Astrocyte of the cerebellum (primary cell): ENCODE results near the gene TMEM131.

Experiments
- DNase-seq: peaks from one replicate; pipeline ENCODE4 v3.0.0-alpha.2; 2011; ENCODE audit warnings: low read depth
- H3K4me3 ChIP-seq: 2 replicates; pipeline ENCODE4 v1.5.1; 2011; ENCODE audit warnings: mild to moderate bottlenecking, low read depth, low read length, moderate library complexity
- in situ Hi-C: cut with HindIII; loops from 2 replicates; pipeline ENCODE4 v1.10.0; 2017; ENCODE audit warnings: low sequenced_read_pairs
- TF ChIP-seq, protein P1 (sequence below): IDR thresholded peaks from 2 replicates; pipeline ENCODE4 v1.5.1; 2012; ENCODE audit warnings: low read length, low read depth, moderate library complexity, mild to moderate bottlenecking; ENCODE audit errors: missing control alignments

The TMEM131 gene

DNA sequence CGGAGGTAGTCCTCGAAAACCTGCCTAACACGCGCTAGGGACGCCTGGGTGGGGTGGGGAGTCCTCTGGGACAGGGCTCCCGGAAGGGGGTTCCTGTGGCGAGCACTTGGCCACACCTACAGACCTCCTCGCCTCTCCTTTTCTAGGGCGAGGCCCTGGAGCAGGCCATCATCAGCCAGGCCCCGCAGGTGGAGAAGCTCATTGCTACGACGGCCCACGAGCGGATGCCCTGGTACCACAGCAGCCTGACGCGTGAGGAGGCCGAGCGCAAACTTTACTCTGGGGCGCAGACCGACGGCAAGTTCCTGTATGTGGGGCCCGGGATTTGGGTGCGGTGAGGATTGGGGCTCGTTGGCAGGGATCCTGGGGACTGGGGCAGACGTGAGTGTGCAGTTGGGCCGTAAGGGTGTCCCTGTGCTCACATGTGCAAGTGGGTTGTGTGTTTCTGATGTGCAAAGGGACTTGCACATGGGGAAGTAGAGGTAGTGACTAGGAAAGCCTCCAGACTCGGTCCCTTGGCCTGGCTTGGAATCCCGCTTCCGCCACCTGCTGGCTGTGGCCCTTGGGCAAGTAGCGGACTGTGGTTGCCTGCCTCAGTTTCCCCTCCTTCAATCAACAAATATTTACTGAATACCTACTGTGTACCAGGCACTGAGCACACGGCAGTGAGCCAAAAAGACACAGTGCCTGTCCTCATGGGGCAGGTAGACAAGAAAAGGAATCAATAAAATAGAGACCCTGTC lies 270.6 kb downstream of the TMEM131 start:
- H3K4me3 ChIP-seq, result no peak overlapping the region
- DNase-seq, result no peak
- TF ChIP-seq, protein P1, sequence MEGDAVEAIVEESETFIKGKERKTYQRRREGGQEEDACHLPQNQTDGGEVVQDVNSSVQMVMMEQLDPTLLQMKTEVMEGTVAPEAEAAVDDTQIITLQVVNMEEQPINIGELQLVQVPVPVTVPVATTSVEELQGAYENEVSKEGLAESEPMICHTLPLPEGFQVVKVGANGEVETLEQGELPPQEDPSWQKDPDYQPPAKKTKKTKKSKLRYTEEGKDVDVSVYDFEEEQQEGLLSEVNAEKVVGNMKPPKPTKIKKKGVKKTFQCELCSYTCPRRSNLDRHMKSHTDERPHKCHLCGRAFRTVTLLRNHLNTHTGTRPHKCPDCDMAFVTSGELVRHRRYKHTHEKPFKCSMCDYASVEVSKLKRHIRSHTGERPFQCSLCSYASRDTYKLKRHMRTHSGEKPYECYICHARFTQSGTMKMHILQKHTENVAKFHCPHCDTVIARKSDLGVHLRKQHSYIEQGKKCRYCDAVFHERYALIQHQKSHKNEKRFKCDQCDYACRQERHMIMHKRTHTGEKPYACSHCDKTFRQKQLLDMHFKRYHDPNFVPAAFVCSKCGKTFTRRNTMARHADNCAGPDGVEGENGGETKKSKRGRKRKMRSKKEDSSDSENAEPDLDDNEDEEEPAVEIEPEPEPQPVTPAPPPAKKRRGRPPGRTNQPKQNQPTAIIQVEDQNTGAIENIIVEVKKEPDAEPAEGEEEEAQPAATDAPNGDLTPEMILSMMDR, result no peak
- in situ Hi-C loops, result no loop called here

DNA sequence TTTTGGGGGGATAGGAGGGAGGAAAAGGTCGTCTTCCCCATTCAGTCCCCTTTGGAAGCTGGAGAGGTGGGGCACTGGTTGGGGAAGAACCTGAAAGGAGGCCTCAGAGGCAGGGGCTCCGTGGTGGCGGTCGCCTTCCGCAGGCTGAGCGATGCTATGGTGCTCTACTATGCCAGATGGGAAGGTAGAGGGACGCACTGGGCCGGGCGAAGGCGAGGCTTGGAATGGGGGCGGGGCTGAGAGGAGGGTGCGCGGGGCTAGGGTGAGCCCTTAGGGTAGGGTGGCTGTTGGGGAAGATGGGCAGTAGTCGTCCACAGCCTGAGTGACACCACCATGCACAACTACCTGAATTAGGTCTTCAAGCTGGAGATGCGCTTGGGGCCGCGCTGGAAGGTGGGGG lies 271.2 kb downstream of the TMEM131 start:
- H3K4me3 ChIP-seq, result no peak overlapping the region
- in situ Hi-C loops, result no loop called here
- TF ChIP-seq, protein P1, result no peak
- no peak for DNase-seq

DNA sequence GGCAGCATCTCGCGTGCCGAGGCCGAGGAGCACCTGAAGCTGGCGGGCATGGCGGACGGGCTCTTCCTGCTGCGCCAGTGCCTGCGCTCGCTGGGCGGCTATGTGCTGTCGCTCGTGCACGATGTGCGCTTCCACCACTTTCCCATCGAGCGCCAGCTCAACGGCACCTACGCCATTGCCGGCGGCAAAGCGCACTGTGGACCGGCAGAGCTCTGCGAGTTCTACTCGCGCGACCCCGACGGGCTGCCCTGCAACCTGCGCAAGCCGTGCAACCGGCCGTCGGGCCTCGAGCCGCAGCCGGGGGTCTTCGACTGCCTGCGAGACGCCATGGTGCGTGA lies 271.7 kb downstream of the TMEM131 start:
- DNase-seq, result no peak
- in situ Hi-C loops, result no loop called here
- TF ChIP-seq, protein P1, result no peak
- no peak overlapping the region for H3K4me3 ChIP-seq

DNA sequence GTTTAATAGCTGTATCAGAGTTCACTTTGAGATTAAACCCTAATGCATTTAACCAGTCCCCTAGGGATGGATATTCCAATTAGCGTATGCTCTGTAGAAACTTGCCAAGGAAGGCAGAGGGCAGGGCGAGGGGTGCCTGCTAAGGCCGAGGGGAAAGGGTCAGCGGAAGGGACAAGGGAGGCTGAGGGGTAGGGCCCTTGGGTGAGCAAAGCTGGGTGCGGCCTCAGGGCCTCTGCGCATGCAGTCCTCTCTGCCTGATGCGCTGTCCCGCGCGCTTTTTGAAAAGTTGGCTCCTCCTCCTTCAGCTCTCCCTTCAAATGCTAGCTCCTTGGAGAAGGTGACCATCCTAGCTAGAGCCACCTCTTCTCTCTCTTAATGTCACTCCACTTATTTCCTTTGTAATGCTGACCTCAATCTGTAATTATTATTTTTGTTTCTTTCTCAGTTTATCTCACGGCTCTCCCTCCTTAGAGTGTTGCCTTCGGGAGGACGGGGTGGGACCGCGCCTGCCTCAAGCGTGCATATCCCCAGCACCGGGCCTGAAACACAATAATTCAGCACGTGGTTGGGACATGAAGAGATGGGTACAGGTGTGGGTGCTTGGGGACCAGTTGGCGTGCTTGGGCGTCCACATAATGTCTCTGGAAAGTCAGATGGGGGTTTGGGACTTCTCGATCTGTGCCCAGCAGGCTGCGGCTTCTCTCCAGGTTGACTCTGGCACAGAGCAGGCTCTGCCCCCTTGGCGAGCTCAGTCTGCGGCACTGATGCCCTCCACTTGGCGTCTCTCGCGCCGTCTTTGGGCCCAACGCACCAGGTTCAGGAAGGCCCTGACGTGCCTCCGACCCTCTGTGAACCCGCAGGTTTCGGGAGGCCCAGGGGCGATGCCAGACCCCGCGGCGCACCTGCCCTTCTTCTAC lies 272.3 kb downstream of the TMEM131 start:
- TF ChIP-seq, protein P1, result no peak
- no peak for DNase-seq
- in situ Hi-C loops, result no loop called here
- H3K4me3 ChIP-seq, result no peak overlapping the region

DNA sequence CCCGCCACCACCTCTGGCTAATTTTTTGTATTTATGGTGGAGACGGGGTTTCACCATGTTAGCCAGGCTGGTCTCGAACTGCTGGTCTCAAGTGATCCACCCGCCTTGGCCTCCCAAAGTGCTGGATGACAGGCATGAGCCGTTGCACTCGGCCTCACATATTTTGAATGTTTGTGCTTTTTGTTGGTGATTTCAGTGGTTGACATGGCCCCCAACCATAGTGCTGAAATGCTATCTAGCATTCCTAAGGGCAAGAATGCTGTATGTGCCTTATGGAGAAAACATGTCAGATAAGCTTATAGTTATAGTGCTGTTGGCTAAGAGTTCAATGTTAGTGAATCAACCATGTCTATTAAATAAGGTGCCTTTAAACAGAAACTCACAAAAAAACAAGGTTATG lies 273.5 kb downstream of the TMEM131 start:
- H3K4me3 ChIP-seq, result no peak overlapping the region
- TF ChIP-seq, protein P1, result no peak
- in situ Hi-C loops, result no loop called here
- no peak for DNase-seq

DNA sequence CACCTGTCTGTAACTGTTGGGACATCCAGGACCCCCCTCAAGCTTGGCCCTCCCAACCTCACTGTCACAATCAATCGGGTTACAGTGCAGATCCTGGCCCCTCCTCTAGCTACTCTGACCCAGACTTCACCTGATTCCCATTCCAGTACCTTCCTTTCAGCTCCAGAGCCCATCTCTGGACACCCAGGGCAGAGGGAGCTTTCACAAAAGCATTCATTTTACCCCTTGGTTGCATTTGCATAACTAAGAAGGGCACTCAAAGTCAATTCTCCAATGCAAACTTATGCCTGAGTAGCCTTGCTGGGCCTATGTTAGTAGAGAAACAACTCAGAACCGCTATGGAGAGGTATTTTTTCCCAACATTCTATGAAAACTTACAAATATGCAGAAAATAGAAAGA lies 275.0 kb downstream of the TMEM131 start:
- no peak overlapping the region for H3K4me3 ChIP-seq
- TF ChIP-seq, protein P1, result no peak
- DNase-seq, result no peak
- in situ Hi-C loops, result no loop called here
